ENCODE measurements around the gene URI1. TPM values are rescaled to one million over a fixed set of nuclear protein-coding genes. Genes with fewer than 3 reads are reported as not detected.

Gene URI1
- total RNA-seq, 1 donor from 2014 or later = 46.0 TPM

DNA sequence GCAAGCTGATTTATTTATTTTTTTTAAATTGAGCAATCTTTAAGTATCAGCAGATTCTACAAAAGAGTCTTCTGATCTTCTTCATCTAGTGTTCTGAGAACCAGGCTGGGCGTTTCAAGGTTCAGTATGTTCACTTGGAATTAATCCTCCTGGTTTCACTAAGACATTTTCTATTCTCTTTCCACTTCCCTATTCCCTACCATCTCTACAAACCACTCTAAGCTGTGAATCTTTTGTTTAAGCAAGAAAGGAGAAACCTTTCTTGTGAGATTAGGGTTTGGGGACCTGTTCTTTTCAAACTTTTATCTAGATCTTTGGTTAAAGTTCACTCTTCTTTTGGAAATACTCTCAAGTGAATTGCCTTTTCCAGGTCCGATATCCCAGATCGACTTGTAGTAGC lies 59.3 kb downstream of the URI1 start:
- Histone ChIP-seq H3K36me3 (peaks cover 4% of the 10 kb centered on the region), H3K4me3 (no peak overlapping the region), H3K27me3 (ENCODE audit: low read depth) (no peaks in the 10 kb centered on the region), H3K4me1 (no peaks in the 10 kb centered on the region), H3K27ac (no peak overlapping the region), H3K9me3 (peaks cover 15% of the 10 kb centered on the region)
- ATAC-seq = no peak
- no peak for TF ChIP-seq CTCF (IDR thresholded peaks at IDR 0.05)
- no peak for DNase-seq
- intact Hi-C loops (cut with DNase I) = no loop called here

DNA sequence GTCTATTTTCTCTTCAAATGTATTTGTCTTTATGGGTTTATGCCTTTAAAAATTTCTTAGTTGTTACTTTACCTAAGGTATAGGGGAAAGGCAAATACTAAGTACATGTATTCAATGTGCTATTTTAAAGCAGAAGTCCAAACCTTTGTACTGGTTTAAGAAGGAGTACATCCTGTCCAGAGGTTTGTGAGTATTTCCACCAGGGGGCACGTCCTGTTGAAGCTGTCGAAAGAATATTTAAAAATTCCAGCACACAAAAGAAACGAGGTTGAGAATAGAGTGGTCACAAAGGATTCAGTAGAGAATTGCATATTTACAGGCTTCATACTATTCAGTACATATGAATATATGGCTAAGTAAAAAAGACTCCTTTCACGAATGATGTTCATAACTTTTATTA lies 59.8 kb downstream of the URI1 start:
- intact Hi-C loops (cut with DNase I) = no loop called here
- DNase-seq (no peak), ATAC-seq (no peak)
- H3K4me3 ChIP-seq = no peak overlapping the region
- H3K4me1 ChIP-seq = no peaks in the 10 kb centered on the region
- H3K27me3 ChIP-seq (ENCODE audit: low read depth) = no peaks in the 10 kb centered on the region
- peaks cover 9% of the 10 kb centered on the region for H3K36me3 ChIP-seq
- H3K27ac ChIP-seq = no peak overlapping the region
- no peak for TF ChIP-seq CTCF (IDR thresholded peaks at IDR 0.05)
- H3K9me3 ChIP-seq = peaks cover 10% of the 10 kb centered on the region

GRCh38 chr19:30003866-30004265 lies 61.8 kb downstream of the URI1 start:
- H3K4me1 ChIP-seq = no peaks in the 10 kb centered on the region
- no peak for TF ChIP-seq CTCF (IDR thresholded peaks at IDR 0.05)
- DNase-seq (no peak), ATAC-seq (no peak)
- H3K4me3 ChIP-seq = no peak overlapping the region
- intact Hi-C loops (cut with DNase I) = no loop called here
- peaks cover 9% of the 10 kb centered on the region for H3K36me3 ChIP-seq
- no peak overlapping the region for H3K27ac ChIP-seq
- H3K27me3 ChIP-seq (ENCODE audit: low read depth) = no peaks in the 10 kb centered on the region
- peaks cover 10% of the 10 kb centered on the region for H3K9me3 ChIP-seq

- ATAC-seq = no peak
- intact Hi-C loops (cut with DNase I) = no loop called here
- H3K36me3 ChIP-seq = peaks cover 15% of the 10 kb centered on the region
- H3K4me1 ChIP-seq = no peaks in the 10 kb centered on the region
- H3K27me3 ChIP-seq (ENCODE audit: low read depth) = no peaks in the 10 kb centered on the region
- no peak overlapping the region for H3K27ac ChIP-seq
- H3K9me3 ChIP-seq = peaks cover 10% of the 10 kb centered on the region
- H3K4me3 ChIP-seq = no peak overlapping the region
- TF ChIP-seq CTCF (IDR thresholded peaks at IDR 0.05) = no peak
- no peak for DNase-seq
Measured at GRCh38 chr19:30004403-30004802, 62.4 kb downstream of the URI1 start.

GRCh38 chr19:30006207-30006606 lies 64.2 kb downstream of the URI1 start:
- intact Hi-C loops (cut with DNase I) = no loop called here
- H3K4me3 ChIP-seq = no peak overlapping the region
- ATAC-seq = no peak
- no peaks in the 10 kb centered on the region for H3K9me3 ChIP-seq
- H3K27me3 ChIP-seq (ENCODE audit: low read depth) = no peaks in the 10 kb centered on the region
- H3K36me3 ChIP-seq = peaks cover 27% of the 10 kb centered on the region
- H3K4me1 ChIP-seq = no peaks in the 10 kb centered on the region
- TF ChIP-seq CTCF (IDR thresholded peaks at IDR 0.05) = no peak
- DNase-seq = no peak
- H3K27ac ChIP-seq = no peak overlapping the region

DNA sequence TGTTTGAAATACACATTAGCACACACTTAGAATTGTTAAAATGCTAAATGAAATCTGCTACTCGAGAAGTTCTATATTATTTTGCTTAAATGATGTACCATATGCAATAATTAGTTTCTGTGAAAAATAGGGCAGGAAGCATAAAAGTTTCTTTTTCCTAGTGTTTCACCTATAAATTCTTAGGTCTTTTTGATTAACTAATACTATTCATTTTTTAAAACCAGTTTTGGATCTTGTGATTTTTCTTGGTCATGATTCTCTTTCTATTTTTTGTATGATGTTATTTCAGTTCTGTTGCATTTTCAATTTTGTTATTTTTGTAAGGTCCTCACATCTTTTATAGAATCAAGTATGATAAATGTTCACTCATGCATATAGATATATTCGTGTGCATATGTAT lies 66.1 kb downstream of the URI1 start:
- TF ChIP-seq CTCF (IDR thresholded peaks at IDR 0.05) = no peak
- no peak overlapping the region for H3K27ac ChIP-seq
- no peaks in the 10 kb centered on the region for H3K9me3 ChIP-seq
- H3K36me3 ChIP-seq = peaks cover 46% of the 10 kb centered on the region
- DNase-seq (no peak), ATAC-seq (no peak)
- no peaks in the 10 kb centered on the region for H3K4me1 ChIP-seq
- no peak overlapping the region for H3K4me3 ChIP-seq
- intact Hi-C loops (cut with DNase I) = no loop called here
- H3K27me3 ChIP-seq (ENCODE audit: low read depth) = no peaks in the 10 kb centered on the region
